GM18861 (cell line): Measurements from ENCODE around the gene CTXN1.
"Not testable (repeated sequence)": the region's sequence is repeated elsewhere in the genome, so short reads cannot be mapped to it uniquely, and the experiment has no call there.

Experiments used
- ATAC-seq: cut with Tn5 transposase; IDR thresholded peaks from one replicate; pipeline ENCODE4 v1.9.1; 2021; ENCODE audit not compliant: unreplicated experiment

The CTXN1 gene

GRCh38 chr19:7926727-7927604 lies 1.0 kb upstream of the CTXN1 start:
- no peak for ATAC-seq

- ATAC-seq = peak; percentile 29
Measured at GRCh38 chr19:7925171-7925851, 624 bp downstream of the CTXN1 start.

GRCh38 chr19:7924651-7925170 lies 1.2 kb downstream of the CTXN1 start:
- ATAC-seq = no peak

GRCh38 chr19:7924241-7924640 lies 1.7 kb downstream of the CTXN1 start:
- ATAC-seq = no peak

- no peak for ATAC-seq
Measured at GRCh38 chr19:7923295-7924191, 2.4 kb downstream of the CTXN1 start.

- ATAC-seq = no peak
Measured at GRCh38 chr19:7922836-7923195, 3.1 kb downstream of the CTXN1 start.

- ATAC-seq = no peak
Measured at GRCh38 chr19:7921967-7922835, 3.7 kb downstream of the CTXN1 start.

GRCh38 chr19:7921302-7921966 lies 4.5 kb downstream of the CTXN1 start:
- no peak for ATAC-seq

- peak; percentile 26 for ATAC-seq
Measured at GRCh38 chr19:7920519-7921301, 5.2 kb downstream of the CTXN1 start.

GRCh38 chr19:7919610-7920518 lies 6.1 kb downstream of the CTXN1 start, which contains the start of gene SNAPC2:
Gene SNAPC2, plus strand, starts transcription at chr19:7920338. Its CDS starts 29 bp downstream, at chr19:7920367.
- peak; percentile 54 for ATAC-seq

- no peak for ATAC-seq
Measured at GRCh38 chr19:7918615-7919421, 7.1 kb downstream of the CTXN1 start.

GRCh38 chr19:7918062-7918614 lies 7.8 kb downstream of the CTXN1 start:
- ATAC-seq = not testable (repeated sequence)

GRCh38 chr19:7917267-7918061 lies 8.5 kb downstream of the CTXN1 start:
- no peak for ATAC-seq

- no peak for ATAC-seq
Measured at GRCh38 chr19:7916955-7917266, 9.0 kb downstream of the CTXN1 start.

GRCh38 chr19:7916103-7916954 lies 9.6 kb downstream of the CTXN1 start:
- no peak for ATAC-seq
